Neutrophil (primary cell): ENCODE data around the gene CDC14B.

Source experiments
- H3K27ac ChIP-seq: fragments of 200-600 bp; sonication (generic); 2 replicates; pipeline ENCODE4 v1.5.1; 2016; ENCODE audit warnings: mild to moderate bottlenecking, moderate library complexity
- H3K27me3 ChIP-seq: fragments of 200-600 bp; sonication (generic); 2 replicates; pipeline ENCODE4 v1.6.0; 2016; ENCODE audit warnings: mild to moderate bottlenecking
- H3K36me3 ChIP-seq: fragments of 200-600 bp; sonication (generic); 2 replicates; pipeline ENCODE4 v1.5.1; 2017
- H3K4me1 ChIP-seq, 2 experiments: fragments of 200-600 bp in 1 of 2; sonication (generic) in 1 of 2; 1 replicate in 1 of 2; 2 replicates in 1 of 2; pipeline versions ENCODE4 v1.5.1 to v1.6.1; 2013 to 2016; ENCODE audit warnings: low read depth in 1 of 2, low read length in 1 of 2, mild to moderate bottlenecking in 1 of 2, moderate library complexity in 1 of 2; ENCODE audit not compliant: control insufficient read depth in 1 of 2, insufficient read depth in 1 of 2
- H3K4me3 ChIP-seq, 2 experiments: fragments of 200-600 bp in 1 of 2; sonication (generic) in 1 of 2; 1 replicate in 1 of 2; 2 replicates in 1 of 2; pipeline ENCODE4 v1.5.1; 2013 to 2016; ENCODE audit warnings: low read depth in 1 of 2, low read length in 1 of 2, mild to moderate bottlenecking in 1 of 2, moderate library complexity in 1 of 2
- H3K9me3 ChIP-seq: fragments of 200-600 bp; sonication (generic); 2 replicates; pipeline ENCODE4 v1.5.1; 2016
- TF ChIP-seq, protein P1 (sequence below): fragments of 200-600 bp; sonication (generic); IDR thresholded peaks from 2 replicates; pipeline ENCODE4 v1.5.1; 2016; ENCODE audit warnings: antibody characterized with exemption

Gene CDC14B

DNA sequence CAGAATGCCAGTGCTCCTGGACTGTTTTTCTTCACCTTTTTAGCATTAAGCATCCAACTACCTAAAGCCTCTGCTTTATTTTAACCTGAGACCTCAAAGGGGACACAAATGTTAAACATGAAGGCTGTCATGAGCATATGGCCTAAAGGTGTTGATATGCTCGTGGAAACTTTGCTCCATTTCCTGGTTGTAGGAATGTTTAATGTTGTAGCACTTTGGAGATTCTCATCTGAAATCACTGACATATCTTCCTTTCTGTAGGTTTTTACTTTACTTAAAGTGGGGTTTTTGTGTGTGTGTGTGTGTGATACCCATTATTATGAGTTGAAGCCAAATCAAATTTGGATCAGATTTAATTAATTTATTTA is 132.6 kb downstream of the CDC14B start:
- Histone ChIP-seq H3K27me3 (no peaks in the 10 kb centered on the region), H3K27ac (no peak overlapping the region), H3K36me3 (no peaks in the 10 kb centered on the region), H3K4me3 (no peak overlapping the region), H3K4me1 (no peaks in the 10 kb centered on the region), H3K9me3 (no peaks in the 10 kb centered on the region)
- TF ChIP-seq, protein P1, sequence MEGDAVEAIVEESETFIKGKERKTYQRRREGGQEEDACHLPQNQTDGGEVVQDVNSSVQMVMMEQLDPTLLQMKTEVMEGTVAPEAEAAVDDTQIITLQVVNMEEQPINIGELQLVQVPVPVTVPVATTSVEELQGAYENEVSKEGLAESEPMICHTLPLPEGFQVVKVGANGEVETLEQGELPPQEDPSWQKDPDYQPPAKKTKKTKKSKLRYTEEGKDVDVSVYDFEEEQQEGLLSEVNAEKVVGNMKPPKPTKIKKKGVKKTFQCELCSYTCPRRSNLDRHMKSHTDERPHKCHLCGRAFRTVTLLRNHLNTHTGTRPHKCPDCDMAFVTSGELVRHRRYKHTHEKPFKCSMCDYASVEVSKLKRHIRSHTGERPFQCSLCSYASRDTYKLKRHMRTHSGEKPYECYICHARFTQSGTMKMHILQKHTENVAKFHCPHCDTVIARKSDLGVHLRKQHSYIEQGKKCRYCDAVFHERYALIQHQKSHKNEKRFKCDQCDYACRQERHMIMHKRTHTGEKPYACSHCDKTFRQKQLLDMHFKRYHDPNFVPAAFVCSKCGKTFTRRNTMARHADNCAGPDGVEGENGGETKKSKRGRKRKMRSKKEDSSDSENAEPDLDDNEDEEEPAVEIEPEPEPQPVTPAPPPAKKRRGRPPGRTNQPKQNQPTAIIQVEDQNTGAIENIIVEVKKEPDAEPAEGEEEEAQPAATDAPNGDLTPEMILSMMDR: no peak

DNA sequence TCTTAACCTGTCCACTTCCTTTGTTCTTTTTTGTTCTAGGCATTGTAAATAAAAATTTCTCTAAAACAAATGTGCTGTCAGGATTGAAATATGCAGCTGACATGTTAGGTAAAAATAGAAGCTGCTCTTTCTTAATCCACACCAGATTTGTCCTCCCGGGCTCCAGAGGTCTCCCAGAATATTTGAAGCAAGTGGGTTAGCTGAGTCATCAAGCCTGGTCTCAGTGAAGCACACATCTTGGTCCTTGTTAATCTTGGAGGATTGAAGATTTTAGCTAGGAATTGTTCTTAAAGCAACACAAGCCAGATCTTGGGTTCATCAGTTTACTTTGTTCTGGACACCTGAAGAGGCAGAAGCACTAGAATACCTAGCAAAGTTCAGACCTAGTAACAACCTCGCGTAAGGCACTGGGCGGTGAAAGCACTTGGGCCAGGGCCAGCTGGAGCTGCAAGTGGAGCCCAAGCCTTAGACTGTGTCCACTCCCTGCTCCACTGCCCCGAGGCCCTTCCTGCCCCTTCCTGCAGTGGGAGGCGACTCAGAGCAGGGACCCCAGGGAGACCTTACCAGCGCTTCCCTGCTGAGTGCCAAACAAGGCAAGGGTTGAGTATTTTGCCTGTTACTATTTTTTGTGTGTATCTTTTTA is 133.1 kb downstream of the CDC14B start:
- Histone ChIP-seq H3K4me3 (no peak overlapping the region), H3K36me3 (no peaks in the 10 kb centered on the region), H3K27me3 (no peaks in the 10 kb centered on the region), H3K27ac (no peak overlapping the region), H3K9me3 (no peaks in the 10 kb centered on the region), H3K4me1 (no peaks in the 10 kb centered on the region)
- TF ChIP-seq, protein P1: no peak

DNA sequence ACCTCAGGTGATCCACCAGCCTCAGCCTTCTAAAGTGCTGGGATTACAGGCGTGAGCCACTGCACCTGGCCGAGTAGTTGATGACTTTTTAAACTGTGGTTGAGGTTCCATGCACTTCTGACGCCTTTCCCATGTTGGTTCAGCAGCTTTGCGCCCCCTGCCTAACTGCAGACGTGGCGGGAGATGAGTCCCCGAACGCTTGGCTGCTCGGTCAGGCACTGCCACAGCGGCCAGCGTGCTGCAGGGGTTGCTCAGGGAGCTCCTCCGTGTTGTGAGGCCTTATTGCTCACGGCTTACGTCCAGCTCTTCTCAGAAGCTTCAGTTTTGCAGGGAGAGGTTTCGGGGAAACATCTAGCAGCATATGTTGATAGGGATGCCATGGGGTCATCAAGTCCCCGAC is 134.4 kb downstream of the CDC14B start:
- Histone ChIP-seq H3K4me1 (no peaks in the 10 kb centered on the region), H3K27ac (no peak overlapping the region), H3K27me3 (no peaks in the 10 kb centered on the region), H3K36me3 (no peaks in the 10 kb centered on the region), H3K4me3 (no peak overlapping the region), H3K9me3 (no peaks in the 10 kb centered on the region)
- TF ChIP-seq, protein P1: no peak

DNA sequence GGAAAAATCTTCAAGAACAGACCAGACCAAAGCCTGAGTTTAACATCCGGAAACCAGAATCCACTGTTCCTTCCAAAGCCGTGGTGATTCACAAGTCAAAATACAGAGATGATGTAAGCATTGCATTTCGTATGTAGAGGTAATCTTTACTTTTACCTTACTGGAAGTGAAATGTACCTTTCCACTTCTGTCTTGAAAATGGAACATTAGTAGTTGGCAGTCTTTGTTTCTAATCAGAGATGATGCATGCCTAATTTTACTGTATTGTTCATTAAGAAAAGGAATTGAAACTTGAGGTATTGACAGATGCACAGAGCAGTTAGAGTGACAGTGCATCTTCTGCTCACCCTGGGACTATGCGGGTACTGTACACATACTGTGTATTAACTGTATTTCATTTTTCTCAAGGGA is 135.1 kb downstream of the CDC14B start:
- TF ChIP-seq, protein P1: no peak
- H3K9me3 ChIP-seq: no peaks in the 10 kb centered on the region

DNA sequence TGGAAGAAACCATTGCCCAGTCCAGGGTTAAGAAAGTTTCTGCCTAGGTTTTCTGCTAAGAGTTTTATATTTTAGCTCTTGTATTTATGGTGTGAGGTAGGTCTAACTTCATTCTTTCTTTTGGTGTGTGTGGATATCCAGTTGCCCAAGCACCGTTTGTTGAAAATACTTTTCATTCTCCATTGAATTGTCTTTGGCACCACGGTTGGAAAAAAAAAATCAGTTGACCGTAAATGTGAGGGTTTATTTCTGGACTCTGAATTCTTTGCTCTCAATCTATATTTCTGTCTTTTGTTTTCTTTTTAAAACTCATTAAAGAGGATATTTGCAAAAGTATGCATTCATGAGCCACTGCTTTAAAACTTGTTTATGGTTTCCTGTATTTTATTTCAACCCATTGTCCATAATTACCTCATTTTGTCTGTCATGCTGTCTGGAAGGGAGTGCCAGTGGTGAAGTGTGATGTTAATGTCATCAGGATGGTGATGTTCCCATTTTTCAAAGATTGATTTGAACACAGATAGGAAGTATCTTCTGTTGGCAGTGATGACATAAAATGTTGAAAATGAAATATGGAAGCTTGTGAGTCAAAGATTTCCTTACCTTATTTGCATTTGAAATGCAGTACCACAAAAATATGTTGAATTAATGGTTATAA is 135.8 kb downstream of the CDC14B start:
- no peak overlapping the region for H3K4me3 ChIP-seq
- H3K27me3 ChIP-seq: no peaks in the 10 kb centered on the region
- no peak overlapping the region for H3K27ac ChIP-seq
- H3K4me1 ChIP-seq: no peaks in the 10 kb centered on the region
- TF ChIP-seq, protein P1: no peak
- H3K36me3 ChIP-seq: no peaks in the 10 kb centered on the region
- no peaks in the 10 kb centered on the region for H3K9me3 ChIP-seq

More for the DNA sequence above, 135.1 kb downstream of the CDC14B start:
- Histone ChIP-seq H3K36me3 (no peaks in the 10 kb centered on the region), H3K4me1 (no peaks in the 10 kb centered on the region), H3K27me3 (no peaks in the 10 kb centered on the region), H3K4me3 (no peak overlapping the region), H3K27ac (no peak overlapping the region)
